PC-3 (cell line): Measurements from ENCODE around the gene PACSIN1.

Experiments
- CTCF ChIP-seq: fragments of 300-600 bp; sonication (generic); conservative IDR thresholded peaks from 2 replicates; pipeline ENCODE4 v1.5.1; 2017; ENCODE audit warnings: antibody characterized with exemption, low read depth, mild to moderate bottlenecking, low read length
- EZH2phosphoT487 ChIP-seq: fragments of 300-600 bp; sonication (generic); IDR thresholded peaks from 2 replicates; pipeline ENCODE4 v1.6.1; 2018; ENCODE audit warnings: mild to moderate bottlenecking, antibody characterized with exemption, low read length, borderline replicate concordance

GRCh38 chr6:34473967-34474366 is 8.1 kb downstream of the PACSIN1 start:
- TF ChIP-seq CTCF (no peak), EZH2phosphoT487 (no peak)
